Activated CD8-positive, alpha-beta T cell treated with anti-CD3 and anti-CD28 coated beads for 36 hours (primary cell): Measurements from ENCODE around the gene TFAP2E. TPM values are rescaled to one million over a fixed set of nuclear protein-coding genes. Genes with fewer than 3 reads are reported as not detected.

Experiments
- ATAC-seq: fragments of 200-7000 bp; cut with Tn5 transposase; one replicate; pipeline ENCODE4 v1.10.0; 2021; ENCODE audit warnings: mild to moderate bottlenecking, moderate library complexity
- CTCF ChIA-PET: fragments of 350-600 bp; sonication (Branson Sonifier 250); formaldehyde crosslinking; loops from one replicate; lab custom pipeline; 2021; ENCODE audit warnings: antibody characterized with exemption; lab: Charles Lee
- POLR2A ChIA-PET: fragments of 350-600 bp; sonication (Branson Sonifier 250); formaldehyde crosslinking; loops from one replicate; lab custom pipeline; 2021; ENCODE audit warnings: antibody characterized with exemption; lab: Charles Lee
- DNase-seq: peaks from one replicate; pipeline ENCODE4 v3.0.0-alpha.2; 2020
- H3K27ac Mint-ChIP-seq: one replicate; pipeline ENCODE4 v1.8.0; 2021; ENCODE audit warnings: mild to moderate bottlenecking, mixed read lengths
- H3K27me3 Mint-ChIP-seq: one replicate; pipeline ENCODE4 v1.8.0; 2021; ENCODE audit warnings: mixed read lengths
- H3K36me3 Mint-ChIP-seq: one replicate; pipeline ENCODE4 v1.8.0; 2021; ENCODE audit warnings: low read depth, mixed read lengths
- H3K4me1 Mint-ChIP-seq: one replicate; pipeline ENCODE4 v1.8.0; 2021; ENCODE audit warnings: low read depth, mixed read lengths
- H3K4me3 Mint-ChIP-seq: one replicate; pipeline ENCODE4 v1.8.0; 2021; ENCODE audit warnings: mild to moderate bottlenecking, moderate library complexity, mixed read lengths
- H3K9me3 Mint-ChIP-seq: one replicate; pipeline ENCODE4 v1.8.0; 2021; ENCODE audit warnings: mixed read lengths
- intact Hi-C: fragments of 100-400 bp; cut with micrococcal nuclease; formaldehyde crosslinking; loops from one replicate; pipeline ENCODE4 v1.10.0; 2022
- total RNA-seq, 2 experiments: library from RNA; stranded (reverse); gene quantifications; one replicate each; pipeline ENCODE4 v1.2.3, GENCODE V29; 2021
- TF ChIP-seq, protein P1 (sequence below): fragments of 200-600 bp; IDR thresholded peaks from one replicate; pipeline ENCODE4 v1.8.0; 2022; ENCODE audit warnings: antibody characterized with exemption, mild to moderate bottlenecking

TFAP2E gene
- total RNA-seq, 2 experiments from 2014 or later, result 0.56 to 0.58 TPM

DNA sequence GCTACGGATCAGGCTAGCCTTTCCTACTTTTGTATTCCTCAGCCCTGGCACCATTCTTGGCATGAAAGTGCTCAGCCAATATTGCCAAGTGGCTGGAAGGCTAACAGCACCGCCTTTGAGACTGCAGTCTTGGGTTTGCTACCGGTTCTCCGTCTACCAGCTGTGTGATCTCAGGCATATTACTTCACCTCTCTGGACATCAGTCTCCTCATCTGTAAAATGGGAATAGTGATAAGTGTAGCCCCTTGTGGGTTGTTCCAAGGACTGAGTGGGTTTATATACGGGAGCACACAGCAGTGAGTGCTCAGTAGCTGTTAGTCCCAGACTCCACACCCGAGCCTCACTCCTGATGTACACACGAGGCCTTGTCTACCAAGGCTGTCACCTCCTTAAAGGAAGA is 13.7 kb downstream of the TFAP2E start:
- Mint-ChIP-seq H3K36me3 (no peaks in the 10 kb centered on the region), H3K27me3 (no peaks in the 10 kb centered on the region), H3K27ac (no peak overlapping the region), H3K9me3 (no peaks in the 10 kb centered on the region), H3K4me3 (no peak overlapping the region), H3K4me1 (no peaks in the 10 kb centered on the region)
- ChIA-PET CTCF (no interaction called here), POLR2A (no interaction called here)
- DNase-seq (no peak), ATAC-seq (no peak)
- TF ChIP-seq, protein P1, sequence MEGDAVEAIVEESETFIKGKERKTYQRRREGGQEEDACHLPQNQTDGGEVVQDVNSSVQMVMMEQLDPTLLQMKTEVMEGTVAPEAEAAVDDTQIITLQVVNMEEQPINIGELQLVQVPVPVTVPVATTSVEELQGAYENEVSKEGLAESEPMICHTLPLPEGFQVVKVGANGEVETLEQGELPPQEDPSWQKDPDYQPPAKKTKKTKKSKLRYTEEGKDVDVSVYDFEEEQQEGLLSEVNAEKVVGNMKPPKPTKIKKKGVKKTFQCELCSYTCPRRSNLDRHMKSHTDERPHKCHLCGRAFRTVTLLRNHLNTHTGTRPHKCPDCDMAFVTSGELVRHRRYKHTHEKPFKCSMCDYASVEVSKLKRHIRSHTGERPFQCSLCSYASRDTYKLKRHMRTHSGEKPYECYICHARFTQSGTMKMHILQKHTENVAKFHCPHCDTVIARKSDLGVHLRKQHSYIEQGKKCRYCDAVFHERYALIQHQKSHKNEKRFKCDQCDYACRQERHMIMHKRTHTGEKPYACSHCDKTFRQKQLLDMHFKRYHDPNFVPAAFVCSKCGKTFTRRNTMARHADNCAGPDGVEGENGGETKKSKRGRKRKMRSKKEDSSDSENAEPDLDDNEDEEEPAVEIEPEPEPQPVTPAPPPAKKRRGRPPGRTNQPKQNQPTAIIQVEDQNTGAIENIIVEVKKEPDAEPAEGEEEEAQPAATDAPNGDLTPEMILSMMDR, result no peak
- intact Hi-C loops, result no loop called here

DNA sequence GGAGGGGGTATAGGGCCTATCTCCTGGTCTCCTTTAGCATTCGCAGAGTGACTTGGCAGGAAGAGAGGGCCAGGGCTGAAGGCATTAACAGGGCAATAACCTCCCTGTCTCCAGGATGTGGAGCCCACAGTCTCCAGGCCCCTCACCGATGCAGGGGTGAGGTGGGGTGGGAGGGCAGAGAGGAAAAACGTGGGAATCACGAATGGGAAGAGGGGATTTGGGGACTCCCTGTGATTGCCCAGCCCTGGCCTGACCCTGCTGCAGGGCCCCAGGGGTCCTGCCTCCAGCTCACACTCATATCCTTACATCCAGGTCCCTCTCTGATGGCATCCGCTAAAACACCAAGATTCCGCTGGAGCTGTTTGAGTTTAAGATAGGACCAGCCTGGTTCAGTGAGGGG is 14.6 kb downstream of the TFAP2E start:
- intact Hi-C loops, result no loop called here
- Mint-ChIP-seq H3K27ac (no peak overlapping the region), H3K9me3 (no peaks in the 10 kb centered on the region), H3K4me1 (peaks cover under 1% of the 10 kb centered on the region), H3K36me3 (no peaks in the 10 kb centered on the region), H3K27me3 (no peaks in the 10 kb centered on the region), H3K4me3 (no peak overlapping the region)
- no peak for ATAC-seq
- POLR2A ChIA-PET, result no interaction called here
- DNase-seq, result no peak
- CTCF ChIA-PET, result interaction anchor here (1.4 kb wide), 1 partner anchor 19 kb away, joined by 3 read pairs; no protein-coding TSS in a partner anchor
- TF ChIP-seq, protein P1, result no peak

DNA sequence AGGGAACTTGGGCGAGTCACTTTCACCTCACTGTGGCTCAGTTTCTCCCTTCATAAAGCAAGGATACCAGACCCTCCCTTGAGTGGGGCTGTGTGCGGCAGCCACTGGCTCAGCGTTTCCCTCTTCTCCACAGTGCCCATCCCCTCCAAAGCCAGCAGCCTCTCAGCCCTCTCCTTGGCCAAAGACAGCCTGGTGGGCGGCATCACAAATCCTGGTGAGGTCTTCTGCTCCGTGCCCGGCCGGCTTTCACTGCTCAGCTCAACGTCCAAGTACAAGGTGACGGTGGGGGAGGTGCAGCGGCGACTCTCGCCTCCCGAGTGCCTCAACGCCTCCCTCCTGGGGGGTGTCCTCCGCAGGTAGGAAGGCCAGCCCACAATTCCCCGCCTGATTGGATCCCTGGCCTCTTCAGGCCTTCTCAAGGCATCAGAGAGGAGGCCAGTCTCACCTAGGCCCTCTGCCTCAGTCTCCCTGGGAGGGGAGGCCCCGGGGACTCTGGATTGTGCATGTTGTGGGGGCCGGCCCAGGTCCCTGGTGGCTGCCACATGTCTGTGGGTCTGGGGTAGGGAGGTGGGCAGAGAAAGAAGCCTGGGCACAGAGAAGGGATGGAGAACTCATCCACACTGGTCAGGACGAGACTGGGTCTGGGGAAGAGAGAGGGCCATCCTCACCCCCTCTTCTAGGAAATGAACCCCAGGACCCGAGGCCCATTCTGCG is 15.2 kb downstream of the TFAP2E start:
- no peaks in the 10 kb centered on the region for H3K27me3 Mint-ChIP-seq
- H3K36me3 Mint-ChIP-seq, result no peaks in the 10 kb centered on the region
- ATAC-seq (no peak), DNase-seq (no peak)
- H3K4me1 Mint-ChIP-seq, result peaks cover 4% of the 10 kb centered on the region
- intact Hi-C loops, result no loop called here
- H3K4me3 Mint-ChIP-seq, result no peak overlapping the region
- ChIA-PET CTCF (interaction anchor here (1.4 kb wide), 1 partner anchor 19 kb away, joined by 3 read pairs; no protein-coding TSS in a partner anchor), POLR2A (no interaction called here)
- H3K27ac Mint-ChIP-seq, result no peak overlapping the region
- TF ChIP-seq, protein P1, result no peak
- no peaks in the 10 kb centered on the region for H3K9me3 Mint-ChIP-seq

DNA sequence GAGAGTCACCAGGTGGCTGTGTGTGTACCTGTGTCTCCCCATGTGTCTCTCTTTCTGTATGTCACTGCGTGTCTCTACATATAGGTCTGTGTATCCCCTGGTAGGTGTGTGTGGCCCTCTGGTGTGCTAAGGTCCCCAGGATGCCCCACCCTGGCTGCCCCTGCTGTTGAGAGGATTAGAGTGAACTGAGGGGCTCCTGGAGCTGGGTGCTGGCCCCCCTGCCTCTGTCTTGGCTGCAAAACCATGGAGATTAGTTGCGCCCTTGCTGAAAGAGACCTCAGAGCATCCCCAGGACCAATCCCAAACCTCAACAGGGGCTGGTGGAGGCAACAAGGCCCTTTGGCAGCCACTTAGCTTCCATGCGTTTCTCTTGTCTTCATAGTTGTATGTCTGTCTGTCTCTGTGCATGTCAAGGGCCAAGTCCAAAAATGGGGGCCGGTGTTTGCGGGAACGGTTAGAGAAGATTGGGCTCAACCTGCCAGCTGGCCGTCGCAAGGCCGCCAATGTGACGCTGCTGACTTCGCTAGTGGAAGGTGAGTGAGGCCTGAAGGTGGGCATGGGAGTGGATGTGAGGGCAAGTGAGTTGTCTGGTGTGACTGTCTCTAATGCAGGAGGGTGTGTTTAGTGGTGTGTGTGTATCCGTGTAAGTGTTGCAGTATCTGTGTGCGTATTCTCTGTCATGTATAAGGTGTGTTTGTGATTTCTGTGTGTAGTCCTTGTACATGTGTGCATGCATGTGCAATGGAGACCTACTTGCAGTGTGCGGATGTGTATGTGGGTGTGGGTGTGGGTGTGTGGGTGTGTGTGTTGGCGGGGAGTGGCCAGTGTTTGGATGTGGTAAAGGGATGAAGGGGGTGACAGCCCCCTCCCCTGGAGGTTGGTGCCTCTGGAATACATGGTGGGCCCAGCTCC is 16.7 kb downstream of the TFAP2E start:
- Mint-ChIP-seq H3K27ac (no peak overlapping the region), H3K36me3 (no peaks in the 10 kb centered on the region), H3K4me1 (peaks cover 7% of the 10 kb centered on the region), H3K27me3 (no peaks in the 10 kb centered on the region), H3K9me3 (no peaks in the 10 kb centered on the region), H3K4me3 (no peak overlapping the region)
- intact Hi-C loops, result no loop called here
- TF ChIP-seq, protein P1, result no peak
- no peak for DNase-seq
- no peak for ATAC-seq
- CTCF ChIA-PET, result interaction anchor here (0.6 kb wide), 1 partner anchor 10 kb away, joined by 4 read pairs; no protein-coding TSS in a partner anchor
- POLR2A ChIA-PET, result no interaction called here
